Activated naive CD8-positive, alpha-beta T cell (primary cell): ENCODE results near the gene ADAD1.
"Not testable (repeated sequence)": the region's sequence is repeated elsewhere in the genome, so short reads cannot be mapped to it uniquely, and the experiment has no call there.

ENCODE experiments used
- H3K27ac Mint-ChIP-seq: one replicate; pipeline ENCODE4 v1.8.0; 2021; ENCODE audit warnings: mixed read lengths
- H3K27me3 Mint-ChIP-seq: one replicate; pipeline ENCODE4 v1.8.0; 2021; ENCODE audit warnings: mixed read lengths
- H3K36me3 Mint-ChIP-seq: one replicate; pipeline ENCODE4 v1.8.0; 2021; ENCODE audit warnings: mixed read lengths
- H3K4me1 Mint-ChIP-seq: one replicate; pipeline ENCODE4 v1.8.0; 2021; ENCODE audit warnings: low read depth, mixed read lengths
- H3K4me3 Mint-ChIP-seq: one replicate; pipeline ENCODE4 v1.8.0; 2021; ENCODE audit warnings: mild to moderate bottlenecking, mixed read lengths
- H3K9me3 Mint-ChIP-seq: one replicate; pipeline ENCODE4 v1.8.0; 2021; ENCODE audit warnings: low read depth, mixed read lengths

Gene ADAD1

DNA sequence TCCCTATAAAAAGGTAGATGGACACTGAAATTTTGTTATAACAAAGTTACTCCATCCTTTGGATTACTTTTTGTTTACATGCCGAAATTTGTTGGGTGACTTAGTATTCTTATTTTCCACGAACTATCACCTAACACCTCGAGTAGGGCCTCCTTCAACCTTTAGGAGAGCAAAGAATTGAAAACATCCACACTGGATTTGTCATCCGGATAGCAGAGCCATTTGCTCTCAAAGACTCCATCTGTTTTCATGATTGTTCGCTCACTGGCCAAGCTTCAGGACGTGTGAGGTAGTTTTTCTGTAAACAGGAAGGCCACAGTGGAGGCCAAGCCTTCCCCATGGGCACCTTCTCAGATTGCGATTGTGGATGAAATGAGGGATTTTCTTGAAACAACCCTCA lies at the start of gene ADAD1:
TSS of gene ADAD1 (plus strand) at position 301 of the 400 bp plus-strand sequence. CDS start 1,059 bp downstream, outside the sequence.
- H3K27ac Mint-ChIP-seq = no peak within 1 kb of the TSS
- H3K4me1 Mint-ChIP-seq = no peaks in the 10 kb centered on the region
- no peaks in the 10 kb centered on the region for H3K36me3 Mint-ChIP-seq
- no peak within 1 kb of the TSS for H3K4me3 Mint-ChIP-seq
- H3K9me3 Mint-ChIP-seq = no peaks in the 10 kb centered on the region
- H3K27me3 Mint-ChIP-seq = no peaks in the 10 kb centered on the region

DNA sequence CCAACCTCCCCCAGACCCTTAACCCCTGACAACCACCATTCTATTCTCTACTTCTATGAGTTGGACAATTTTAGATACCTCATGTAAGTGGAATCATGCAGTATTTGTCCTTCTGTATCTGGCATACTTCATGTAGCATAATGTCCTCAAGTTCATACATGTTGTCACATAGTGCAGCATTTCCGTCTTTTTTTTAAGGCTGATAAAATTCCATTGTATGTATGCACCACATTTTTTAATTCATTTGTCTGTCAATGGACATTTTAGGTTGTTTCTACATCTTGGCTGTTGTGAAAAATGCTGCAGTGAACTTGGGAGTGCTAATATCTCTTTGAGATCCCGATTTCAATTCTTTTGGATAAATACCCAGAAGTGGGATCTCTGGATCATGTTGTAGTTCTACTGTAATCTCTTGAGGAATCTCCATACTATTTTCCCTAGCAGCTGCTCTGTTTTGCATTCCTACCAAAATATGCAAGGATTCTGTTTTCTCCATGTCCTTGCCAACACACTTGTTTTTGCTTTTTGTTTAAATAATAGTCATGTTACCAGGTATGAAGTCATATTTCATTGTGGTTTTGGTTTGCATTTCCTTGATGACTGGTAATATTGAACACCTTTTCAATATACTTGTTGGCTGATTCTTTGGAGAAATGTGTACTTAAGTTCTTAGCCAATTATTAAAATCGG lies 48.8 kb upstream of the ADAD1 start:
- H3K27me3 Mint-ChIP-seq = no peaks in the 10 kb centered on the region
- H3K27ac Mint-ChIP-seq = no peak overlapping the region
- no peaks in the 10 kb centered on the region for H3K4me1 Mint-ChIP-seq
- H3K4me3 Mint-ChIP-seq = no peak overlapping the region
- peaks cover 15% of the 10 kb centered on the region for H3K36me3 Mint-ChIP-seq
- H3K9me3 Mint-ChIP-seq = no peaks in the 10 kb centered on the region

DNA sequence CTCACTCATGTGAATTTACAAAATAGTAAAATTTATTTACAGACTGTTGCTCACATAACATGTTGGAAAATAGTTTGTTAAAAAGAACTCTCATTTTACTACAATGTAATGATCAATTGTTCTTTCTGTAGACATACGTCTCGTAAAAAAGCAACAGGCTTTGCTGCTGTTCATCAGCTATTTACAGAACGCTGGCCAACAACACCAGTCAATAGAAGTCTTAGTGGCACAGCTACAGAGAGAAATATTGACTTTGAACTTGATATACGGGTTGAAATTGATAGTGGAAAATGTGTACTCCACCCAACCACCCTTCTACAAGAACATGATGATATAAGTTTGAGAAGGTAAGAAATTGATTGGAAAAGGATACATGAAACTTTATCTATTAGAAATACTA lies 47.6 kb upstream of the ADAD1 start:
- Mint-ChIP-seq H3K4me3 (no peak overlapping the region), H3K27ac (no peak overlapping the region), H3K4me1 (no peaks in the 10 kb centered on the region), H3K9me3 (no peaks in the 10 kb centered on the region), H3K36me3 (peaks cover 21% of the 10 kb centered on the region), H3K27me3 (no peaks in the 10 kb centered on the region)

DNA sequence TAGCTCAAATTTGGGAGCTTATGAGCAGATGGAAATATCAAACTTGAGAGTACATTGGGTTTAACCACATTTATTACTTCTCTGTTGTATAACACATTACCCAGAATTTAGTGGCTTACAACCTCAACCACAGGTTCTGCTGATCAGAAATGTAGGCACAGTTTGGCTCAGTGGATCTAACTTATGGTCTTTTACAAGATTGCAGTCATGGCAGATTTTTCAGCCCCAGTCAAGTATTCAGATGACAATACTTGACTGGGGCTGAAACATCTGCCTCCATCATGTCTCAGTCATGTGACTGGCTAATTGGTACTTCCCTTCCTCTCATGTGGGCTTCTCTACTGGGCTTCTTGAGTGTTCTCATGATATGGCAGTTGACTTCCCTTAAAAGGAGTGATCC lies 44.0 kb upstream of the ADAD1 start:
- Mint-ChIP-seq H3K4me3 (no peak overlapping the region), H3K27me3 (no peaks in the 10 kb centered on the region), H3K27ac (no peak overlapping the region), H3K4me1 (no peaks in the 10 kb centered on the region), H3K36me3 (peaks cover 15% of the 10 kb centered on the region), H3K9me3 (no peaks in the 10 kb centered on the region)

DNA sequence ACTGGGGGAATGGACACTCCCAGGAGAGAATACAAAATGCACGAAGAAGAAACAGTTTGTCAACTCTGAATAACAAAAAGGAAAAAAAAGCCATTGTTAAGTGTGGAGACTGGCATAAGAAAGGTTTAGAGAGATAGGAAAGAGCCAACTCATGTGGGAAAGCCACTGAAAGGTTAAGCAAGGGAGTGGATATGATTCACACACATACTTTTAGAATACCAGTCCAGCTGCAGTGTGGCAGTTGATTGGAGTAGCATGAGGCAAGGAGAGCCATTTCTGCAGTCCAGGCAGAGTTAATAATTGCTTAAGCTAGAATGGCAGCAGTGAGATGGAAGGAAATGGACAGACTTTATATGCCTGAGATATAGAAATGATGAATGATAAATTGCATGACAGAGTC lies 36.9 kb upstream of the ADAD1 start:
- Mint-ChIP-seq H3K36me3 (peaks cover 17% of the 10 kb centered on the region), H3K27ac (no peak overlapping the region), H3K27me3 (no peaks in the 10 kb centered on the region), H3K4me3 (no peak overlapping the region), H3K9me3 (no peaks in the 10 kb centered on the region), H3K4me1 (no peaks in the 10 kb centered on the region)

DNA sequence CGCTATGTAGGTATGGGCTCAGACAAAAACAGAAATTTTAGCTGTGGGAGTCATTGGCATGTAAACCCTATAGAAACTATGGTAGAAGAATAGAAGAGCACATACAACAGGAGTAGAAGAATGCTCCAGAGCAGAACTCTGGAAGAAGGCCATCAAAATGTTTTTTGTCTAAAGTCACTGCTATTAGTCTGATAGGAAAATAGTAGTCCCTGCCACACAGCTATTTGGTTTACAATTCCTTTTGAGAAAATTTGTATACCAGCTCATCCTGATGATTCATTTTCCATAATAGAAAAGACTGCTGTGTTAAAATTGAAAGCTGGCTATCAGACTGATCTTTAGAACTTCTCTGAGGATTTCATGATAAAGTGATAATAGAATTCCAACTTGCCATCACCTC lies 32.8 kb upstream of the ADAD1 start:
- Mint-ChIP-seq H3K4me1 (no peaks in the 10 kb centered on the region), H3K36me3 (peaks cover 23% of the 10 kb centered on the region), H3K27ac (no peak overlapping the region), H3K4me3 (no peak overlapping the region), H3K27me3 (no peaks in the 10 kb centered on the region), H3K9me3 (no peaks in the 10 kb centered on the region)

DNA sequence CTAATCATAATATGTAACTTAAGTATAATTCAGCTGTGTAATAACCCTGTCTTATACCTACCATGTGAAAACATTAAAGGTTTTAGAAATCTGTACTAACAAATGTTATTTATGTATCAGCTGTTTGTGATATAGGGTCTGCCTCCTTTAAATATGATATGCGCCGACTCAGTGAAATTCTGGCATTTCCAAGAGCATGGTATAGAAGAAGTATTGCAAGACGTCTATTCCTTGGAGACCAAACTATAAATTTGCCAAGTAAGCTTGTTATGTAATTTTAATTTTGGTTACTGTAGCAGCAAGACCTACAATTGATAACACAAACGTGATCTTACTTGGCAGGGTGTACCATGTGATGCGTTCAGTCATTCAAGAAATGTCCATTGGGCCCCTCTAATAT lies 32.3 kb upstream of the ADAD1 start:
- Mint-ChIP-seq H3K9me3 (no peaks in the 10 kb centered on the region), H3K27me3 (no peaks in the 10 kb centered on the region), H3K27ac (no peak overlapping the region), H3K36me3 (peaks cover 26% of the 10 kb centered on the region), H3K4me1 (no peaks in the 10 kb centered on the region), H3K4me3 (no peak overlapping the region)

DNA sequence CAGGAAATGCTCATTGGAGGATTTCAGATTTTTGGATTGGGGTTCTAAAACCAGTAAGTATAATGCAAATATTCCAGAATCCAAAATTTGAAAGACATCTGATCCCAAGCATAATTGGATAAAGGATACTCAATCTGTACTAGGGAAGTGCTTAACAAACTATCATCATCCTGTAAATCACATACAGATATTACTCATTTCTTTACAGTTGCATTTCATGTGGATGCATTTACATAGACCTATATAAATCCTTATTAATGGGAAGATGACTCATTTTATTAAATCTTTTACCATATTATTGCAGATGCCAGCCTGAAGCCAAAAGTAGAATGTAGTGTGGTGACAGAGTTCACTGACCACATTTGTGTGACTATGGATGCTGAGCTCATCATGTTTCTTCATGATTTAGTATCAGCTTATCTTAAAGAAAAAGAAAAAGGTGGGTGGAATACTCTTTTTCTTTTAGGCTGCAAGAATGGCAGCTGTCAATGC lies 22.4 kb upstream of the ADAD1 start:
- Mint-ChIP-seq H3K9me3 (no peaks in the 10 kb centered on the region), H3K27ac (no peak overlapping the region), H3K4me1 (no peaks in the 10 kb centered on the region), H3K27me3 (no peaks in the 10 kb centered on the region), H3K36me3 (peaks cover 22% of the 10 kb centered on the region), H3K4me3 (no peak overlapping the region)

DNA sequence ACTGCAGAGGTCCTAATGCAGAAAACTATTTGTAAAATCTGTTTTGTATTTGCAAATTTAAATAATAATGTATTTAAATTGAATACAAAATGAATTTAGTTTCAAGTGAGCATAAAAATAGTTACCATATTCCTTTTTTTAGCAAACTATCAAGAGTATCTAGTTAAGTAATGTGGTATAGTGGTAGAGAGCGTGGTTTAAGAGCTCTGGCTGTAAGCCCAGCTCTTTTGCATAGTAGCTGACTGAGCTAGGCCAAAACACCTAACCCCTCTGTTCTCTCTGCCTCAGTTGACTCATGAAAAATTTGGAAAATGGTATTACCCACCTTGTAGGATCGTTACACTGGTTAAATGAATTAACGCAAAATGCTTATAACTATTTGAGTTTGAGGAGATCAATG lies 18.1 kb upstream of the ADAD1 start:
- Mint-ChIP-seq H3K9me3 (peaks cover 3% of the 10 kb centered on the region), H3K27me3 (no peaks in the 10 kb centered on the region), H3K27ac (no peak overlapping the region), H3K4me3 (no peak overlapping the region), H3K4me1 (no peaks in the 10 kb centered on the region), H3K36me3 (peaks cover 18% of the 10 kb centered on the region)

DNA sequence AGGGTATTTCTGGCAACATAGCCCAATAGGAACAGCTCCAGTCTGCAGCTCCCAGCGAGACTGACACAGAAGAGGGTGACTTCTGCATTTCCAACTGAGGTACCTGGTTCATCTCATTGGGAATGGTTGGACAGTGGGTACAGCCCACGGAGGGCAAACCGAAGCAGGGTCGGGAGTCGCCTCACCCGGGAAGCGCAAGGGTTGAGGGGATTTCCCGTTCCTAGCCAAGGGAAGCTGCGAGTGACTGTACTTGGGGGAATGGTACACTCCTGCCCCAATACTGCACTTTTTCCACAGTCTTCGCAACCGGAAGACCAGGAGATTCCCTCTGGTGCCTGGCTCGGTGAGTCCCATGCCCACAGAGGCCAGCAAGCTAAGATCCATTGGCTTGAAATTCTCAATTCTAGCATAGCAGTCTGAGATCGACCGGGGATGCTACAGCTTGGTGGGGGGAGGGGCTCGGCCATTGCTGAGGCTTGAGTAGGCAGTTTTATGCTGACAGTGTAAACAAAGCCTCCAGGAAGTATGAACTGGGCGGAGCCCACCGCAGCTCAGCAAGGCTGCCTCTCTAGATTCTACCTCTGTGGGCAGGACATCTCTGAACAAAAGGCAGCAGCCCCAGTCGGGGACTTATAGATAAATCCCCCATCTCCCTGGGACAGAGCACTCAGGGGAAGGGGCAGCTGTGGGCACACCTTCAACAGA lies 14.0 kb upstream of the ADAD1 start:
- Mint-ChIP-seq H3K4me3 (no peak overlapping the region), H3K9me3 (peaks cover 23% of the 10 kb centered on the region), H3K27me3 (no peaks in the 10 kb centered on the region), H3K27ac (no peak overlapping the region), H3K4me1 (no peaks in the 10 kb centered on the region), H3K36me3 (peaks cover 21% of the 10 kb centered on the region)

DNA sequence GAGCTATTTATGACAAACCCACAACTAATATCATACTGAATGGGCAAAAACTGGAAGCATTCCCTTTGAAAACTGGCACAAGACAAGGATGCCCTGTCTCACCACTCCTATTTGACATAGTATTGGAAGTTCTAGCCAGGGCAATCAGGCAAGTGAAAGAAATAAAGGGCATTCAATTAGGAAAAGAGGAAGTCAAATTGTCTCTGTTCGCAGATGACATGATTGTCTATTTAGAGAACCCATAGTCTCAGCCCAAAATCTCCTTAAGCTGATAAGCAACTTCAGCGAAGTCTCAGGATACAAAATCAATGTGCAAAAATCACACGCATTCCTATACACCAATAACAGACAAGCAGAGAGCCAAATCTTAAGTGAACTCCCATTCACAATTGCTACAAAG lies 10.0 kb upstream of the ADAD1 start:
- not testable (repeated sequence) for H3K4me3 Mint-ChIP-seq

DNA sequence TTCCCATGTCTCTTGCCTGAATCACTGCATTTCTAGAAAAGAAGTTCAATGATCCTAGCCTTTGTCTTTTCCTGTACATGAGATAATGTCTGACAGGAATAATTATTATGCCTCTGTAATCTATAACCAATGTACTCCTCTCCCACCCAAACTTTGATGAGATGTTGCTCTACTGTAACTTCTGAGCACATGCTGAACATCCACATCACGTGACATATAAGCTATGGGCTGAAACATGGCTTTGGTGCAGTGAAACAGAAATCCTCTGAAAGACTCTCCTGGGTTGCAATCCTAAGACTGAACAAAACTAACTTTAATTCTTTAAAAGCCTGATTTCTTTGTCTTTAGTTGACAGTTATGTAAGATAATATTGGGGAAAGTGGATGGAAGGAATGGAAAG lies 1.5 kb upstream of the ADAD1 start:
- Mint-ChIP-seq H3K4me1 (no peaks in the 10 kb centered on the region), H3K9me3 (no peaks in the 10 kb centered on the region), H3K4me3 (no peak overlapping the region), H3K36me3 (peaks cover 2% of the 10 kb centered on the region), H3K27ac (no peak overlapping the region), H3K27me3 (peaks cover 2% of the 10 kb centered on the region)

More for the DNA sequence above, 10.0 kb upstream of the ADAD1 start:
- H3K4me1 Mint-ChIP-seq, H3K27me3 Mint-ChIP-seq, H3K27ac Mint-ChIP-seq: not testable (repeated sequence)
- peaks cover 13% of the 10 kb centered on the region for H3K36me3 Mint-ChIP-seq
- peaks cover 27% of the 10 kb centered on the region for H3K9me3 Mint-ChIP-seq

DNA sequence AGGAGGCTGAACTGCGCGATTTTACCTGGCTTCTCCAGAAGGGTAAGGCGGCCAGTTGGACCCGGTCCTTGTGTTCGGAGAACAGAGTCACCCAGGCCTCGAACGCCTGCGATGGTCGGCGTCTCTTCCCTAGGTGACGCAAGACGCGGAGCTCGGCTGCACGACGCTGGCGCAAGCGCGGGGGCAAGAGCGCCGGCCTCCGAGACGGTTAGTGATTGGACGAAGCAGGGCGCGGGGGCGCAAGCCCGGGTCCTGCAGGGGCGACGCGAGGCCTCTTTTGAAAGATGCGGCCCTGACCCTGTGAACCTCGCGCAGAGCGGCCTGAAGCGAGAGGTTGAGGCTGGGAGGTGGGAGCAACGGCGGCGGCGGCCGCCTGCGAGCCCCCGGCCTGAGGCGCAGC lies 428 bp downstream of the ADAD1 start:
- H3K36me3 Mint-ChIP-seq = no peaks in the 10 kb centered on the region
- no peaks in the 10 kb centered on the region for H3K27me3 Mint-ChIP-seq
- H3K9me3 Mint-ChIP-seq = no peaks in the 10 kb centered on the region
- no peaks in the 10 kb centered on the region for H3K4me1 Mint-ChIP-seq
- no peak overlapping the region for H3K27ac Mint-ChIP-seq
- H3K4me3 Mint-ChIP-seq = no peak overlapping the region

DNA sequence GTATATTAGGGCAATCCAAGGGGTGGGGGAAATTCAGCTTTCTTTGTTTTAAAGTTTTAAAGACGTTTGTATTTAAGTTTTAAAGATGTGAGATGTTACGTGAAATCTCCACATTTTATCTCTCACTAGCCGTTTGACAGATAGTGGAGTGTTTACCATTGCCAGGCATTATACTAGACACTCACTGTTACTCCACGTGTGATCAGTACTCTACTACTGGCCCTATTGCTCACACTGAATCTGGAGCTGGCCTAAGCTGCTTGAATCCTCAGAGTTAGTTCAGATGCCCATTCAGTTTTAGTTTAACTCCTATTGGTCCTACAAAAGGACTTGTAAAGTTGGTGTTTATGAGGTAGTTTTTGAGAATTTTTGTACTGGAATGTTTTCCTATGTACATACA lies 4.5 kb downstream of the ADAD1 start:
- peaks cover 2% of the 10 kb centered on the region for H3K36me3 Mint-ChIP-seq
- peaks cover 12% of the 10 kb centered on the region for H3K9me3 Mint-ChIP-seq
- H3K4me3 Mint-ChIP-seq = no peak overlapping the region
- no peaks in the 10 kb centered on the region for H3K4me1 Mint-ChIP-seq
- no peaks in the 10 kb centered on the region for H3K27me3 Mint-ChIP-seq
- no peak overlapping the region for H3K27ac Mint-ChIP-seq

DNA sequence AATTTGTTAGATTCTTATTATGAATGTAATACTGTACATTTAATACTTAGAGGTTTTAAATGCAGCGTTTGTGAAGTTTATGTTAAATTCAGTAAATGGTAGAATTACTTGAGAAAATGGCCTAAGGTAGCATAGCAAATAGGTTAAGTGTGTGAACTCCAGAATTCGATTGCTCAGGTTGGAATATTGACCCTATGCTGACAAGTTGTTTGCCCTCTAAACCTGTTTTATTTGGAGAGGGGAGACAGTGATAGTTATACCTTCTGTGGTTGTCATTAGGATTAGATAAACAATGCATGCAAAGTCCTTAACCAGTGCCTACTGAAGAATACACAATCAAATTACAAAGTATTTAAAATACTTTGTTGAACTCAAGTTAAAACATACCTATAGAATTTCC lies 5.4 kb downstream of the ADAD1 start:
- Mint-ChIP-seq H3K27ac (no peak overlapping the region), H3K4me1 (no peaks in the 10 kb centered on the region), H3K9me3 (peaks cover 14% of the 10 kb centered on the region), H3K4me3 (no peak overlapping the region), H3K36me3 (peaks cover 7% of the 10 kb centered on the region), H3K27me3 (no peaks in the 10 kb centered on the region)

DNA sequence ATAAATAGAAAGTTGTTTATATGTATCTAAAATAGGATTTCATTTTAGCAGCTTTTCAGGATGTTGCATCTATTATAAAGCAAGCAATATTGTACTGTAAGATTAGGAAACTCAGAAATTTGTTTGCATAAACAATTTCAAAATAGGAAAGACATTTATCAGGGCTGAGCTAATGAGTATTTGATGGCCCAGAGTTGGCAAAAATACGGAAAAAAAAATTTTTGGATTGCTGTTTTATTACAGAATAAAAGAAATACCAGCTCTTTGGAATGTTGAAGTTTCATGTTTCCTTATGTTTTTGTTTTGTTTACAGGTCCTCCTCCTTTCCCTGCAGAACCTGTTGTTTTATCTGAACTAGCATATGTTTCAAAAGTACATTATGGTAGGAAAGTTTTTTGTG lies 14.5 kb downstream of the ADAD1 start:
- Mint-ChIP-seq H3K4me1 (no peaks in the 10 kb centered on the region), H3K9me3 (peaks cover 3% of the 10 kb centered on the region), H3K36me3 (peaks cover 4% of the 10 kb centered on the region), H3K27me3 (no peaks in the 10 kb centered on the region), H3K4me3 (no peak overlapping the region), H3K27ac (no peak overlapping the region)
